Stimulated activated CD8-positive, alpha-beta memory T cell treated with anti-CD3 and anti-CD28 coated beads, Interleukin-15, amount 100 ng/mL, for 48 hours (primary cell): ENCODE measurements around the gene MTMR10.

ENCODE experiments used
- DNase-seq, 2 donors: peaks; one replicate each; pipeline ENCODE4 v3.0.0-alpha.2; 2020; ENCODE audit warnings: low read depth in 2 of 2

MTMR10 gene

DNA sequence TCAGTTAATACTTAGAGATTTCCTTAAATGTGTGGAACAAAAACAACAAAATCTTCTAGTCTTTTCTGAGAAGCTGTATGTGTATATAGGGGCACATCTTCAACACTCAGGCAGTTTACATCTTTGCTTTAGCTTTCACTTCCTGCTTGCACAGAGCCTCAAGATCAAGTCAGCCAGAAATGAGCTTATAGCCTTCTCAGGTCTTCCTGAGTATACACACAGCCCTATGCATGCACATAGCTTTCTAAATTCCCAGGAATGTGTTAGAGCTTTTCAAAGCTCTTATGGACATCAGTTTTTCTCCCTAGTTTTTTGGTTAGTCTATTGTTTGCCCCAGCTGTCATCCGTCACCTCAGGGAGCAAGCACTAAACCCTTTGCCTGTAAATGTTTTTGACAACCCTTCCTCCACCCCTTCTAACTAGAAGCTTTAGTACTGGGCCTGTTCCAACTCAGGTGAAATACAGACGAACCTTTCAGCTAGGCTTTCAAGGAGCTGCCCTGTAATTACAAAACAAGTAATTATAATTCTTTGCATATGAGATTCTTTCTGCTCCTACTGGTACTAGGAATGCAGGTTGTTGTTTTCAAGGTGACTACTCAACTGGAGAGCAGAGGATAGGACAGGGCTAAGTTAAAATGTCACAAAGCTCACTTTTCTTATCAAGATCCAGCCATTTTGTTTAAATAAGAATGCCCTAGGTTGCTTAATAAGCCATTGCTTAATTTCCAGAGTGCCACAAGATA is 22.6 kb upstream of the MTMR10 start:
- no peak for DNase-seq

DNA sequence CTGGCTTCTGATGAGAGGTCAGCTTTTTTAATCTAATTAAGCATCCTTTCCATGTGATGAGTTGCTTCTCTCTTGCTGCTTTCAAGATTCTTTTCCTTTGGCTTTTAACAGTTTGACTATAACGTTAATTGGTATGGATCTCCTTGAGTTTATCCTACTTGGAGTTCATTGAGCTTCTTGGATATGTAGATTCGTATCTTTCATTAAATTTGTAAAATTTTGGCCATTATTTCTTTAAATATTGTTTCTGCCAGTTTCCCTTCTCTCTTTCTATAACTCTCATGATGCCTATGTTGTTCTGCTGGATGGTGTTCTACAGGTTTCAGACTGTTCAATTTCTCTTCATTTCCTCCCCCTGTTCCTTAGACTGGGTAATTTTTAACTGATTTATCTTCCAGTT is 21.0 kb upstream of the MTMR10 start:
- no peak for DNase-seq

DNA sequence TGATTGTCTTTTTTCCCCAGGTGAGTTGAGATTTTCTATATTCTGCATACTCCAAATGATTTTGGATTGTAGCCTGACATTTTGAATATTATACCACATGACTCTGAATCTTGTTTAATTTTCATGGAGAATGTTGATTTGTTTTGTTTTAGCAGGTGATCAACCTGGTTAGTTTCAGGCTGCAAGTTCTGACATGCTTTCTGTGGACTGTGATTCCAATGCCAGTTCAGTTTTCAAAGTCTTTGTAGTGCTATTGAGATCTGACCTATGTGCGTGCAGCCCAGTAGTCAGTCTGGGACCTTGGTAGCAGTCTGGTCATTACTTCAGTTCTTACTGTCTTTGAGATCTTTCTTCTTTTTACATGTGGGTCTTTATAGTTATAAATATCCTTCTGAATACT is 18.6 kb upstream of the MTMR10 start:
- DNase-seq: no peak

DNA sequence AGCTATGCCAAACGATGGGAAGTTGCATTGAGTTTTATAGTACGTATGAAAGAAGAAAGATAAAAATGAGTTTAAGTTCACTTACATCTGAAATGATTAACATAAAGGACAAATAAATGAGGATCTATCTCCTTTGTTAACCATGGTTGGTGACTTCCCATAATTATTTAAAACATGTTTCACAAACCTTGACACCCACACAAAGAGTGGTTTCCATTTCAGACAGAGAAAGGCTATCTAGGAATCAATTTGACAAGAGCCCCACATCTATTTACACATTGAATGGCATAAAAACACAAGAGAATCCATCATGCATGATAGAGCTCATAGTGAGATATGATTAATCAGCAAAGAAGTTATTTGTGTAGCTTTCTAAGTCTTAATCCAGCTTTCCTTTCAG is 14.2 kb upstream of the MTMR10 start:
- no peak for DNase-seq

DNA sequence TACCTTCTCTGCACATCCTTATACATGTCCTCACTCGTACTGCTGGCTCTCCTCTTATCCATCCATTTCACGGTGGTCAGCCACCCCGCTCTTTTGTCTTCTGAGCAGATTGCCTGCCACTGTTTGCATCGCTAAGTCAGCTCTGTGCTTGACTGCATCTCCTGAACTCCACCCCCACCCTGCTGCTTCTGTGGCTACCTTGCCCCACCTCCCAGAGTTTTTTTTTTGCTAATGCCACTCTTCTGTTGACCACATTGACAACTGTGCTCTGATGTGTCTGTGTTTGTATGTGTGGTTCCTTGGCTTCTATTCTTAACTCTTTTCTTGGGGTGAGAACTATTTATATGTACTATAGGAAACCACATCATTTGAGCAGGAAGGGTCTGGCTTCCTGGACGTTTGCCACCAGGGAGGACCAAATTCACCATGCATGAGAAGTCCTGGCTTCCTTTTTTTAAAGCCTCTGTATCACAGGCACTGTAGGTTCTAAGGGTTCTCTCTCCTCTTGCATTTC is 12.8 kb upstream of the MTMR10 start:
- DNase-seq: no peak

DNA sequence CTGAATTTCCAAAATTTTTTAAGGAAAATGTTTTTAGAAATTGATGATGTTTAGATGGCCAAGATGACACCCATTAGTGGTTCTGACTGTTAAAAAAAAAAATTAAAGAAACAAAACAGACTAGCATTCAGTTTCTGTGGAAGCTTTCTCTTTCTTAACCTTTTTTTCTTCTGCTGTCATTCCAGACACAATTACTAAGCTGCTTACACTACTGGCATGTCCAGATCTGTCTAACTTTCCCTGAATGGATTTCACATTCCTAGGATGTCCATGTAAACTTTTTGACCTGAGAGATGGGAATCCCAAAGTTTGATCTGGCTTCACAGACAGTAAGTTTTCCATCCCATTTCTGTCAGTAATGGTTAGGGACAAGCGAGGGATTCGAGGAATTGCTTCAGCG is 10.3 kb upstream of the MTMR10 start:
- no peak for DNase-seq

DNA sequence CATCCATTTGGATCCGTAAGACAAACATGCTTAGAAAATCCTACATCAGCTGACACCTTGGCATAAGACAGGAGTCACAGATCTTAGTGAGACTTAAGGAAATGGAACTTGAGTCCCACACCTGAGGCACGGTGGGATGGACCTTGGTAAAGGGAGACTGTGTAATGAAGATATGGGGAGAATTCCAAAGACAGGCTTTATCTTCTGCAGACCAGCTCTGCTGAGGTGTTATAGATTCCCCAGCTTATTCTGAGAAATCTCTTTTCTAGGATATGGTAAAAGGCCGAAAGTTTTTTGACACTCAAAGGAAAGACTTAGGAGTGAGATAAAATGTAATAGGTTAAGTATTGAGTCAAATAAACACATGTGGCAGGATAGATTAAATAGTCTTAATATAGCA is 8.3 kb upstream of the MTMR10 start:
- DNase-seq: no peak

DNA sequence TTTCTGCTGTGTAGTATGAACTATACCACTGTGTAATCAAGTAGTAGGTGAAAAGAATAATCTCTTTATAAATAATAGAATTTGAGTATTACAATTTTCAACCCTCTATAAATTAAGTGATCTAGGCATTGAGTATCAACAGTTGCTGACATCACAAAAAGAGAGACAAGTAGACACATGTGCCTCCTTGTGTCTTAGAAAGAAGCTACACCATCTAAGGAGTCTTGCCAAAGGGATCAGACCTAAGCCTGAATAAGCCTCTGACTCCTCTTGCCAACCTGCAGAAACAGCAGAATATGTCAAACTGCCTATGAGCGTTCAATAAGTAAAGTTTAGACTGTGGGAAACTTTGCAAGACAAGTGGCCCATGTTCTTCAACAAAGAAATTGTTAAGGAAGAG is 5.8 kb upstream of the MTMR10 start:
- no peak for DNase-seq

DNA sequence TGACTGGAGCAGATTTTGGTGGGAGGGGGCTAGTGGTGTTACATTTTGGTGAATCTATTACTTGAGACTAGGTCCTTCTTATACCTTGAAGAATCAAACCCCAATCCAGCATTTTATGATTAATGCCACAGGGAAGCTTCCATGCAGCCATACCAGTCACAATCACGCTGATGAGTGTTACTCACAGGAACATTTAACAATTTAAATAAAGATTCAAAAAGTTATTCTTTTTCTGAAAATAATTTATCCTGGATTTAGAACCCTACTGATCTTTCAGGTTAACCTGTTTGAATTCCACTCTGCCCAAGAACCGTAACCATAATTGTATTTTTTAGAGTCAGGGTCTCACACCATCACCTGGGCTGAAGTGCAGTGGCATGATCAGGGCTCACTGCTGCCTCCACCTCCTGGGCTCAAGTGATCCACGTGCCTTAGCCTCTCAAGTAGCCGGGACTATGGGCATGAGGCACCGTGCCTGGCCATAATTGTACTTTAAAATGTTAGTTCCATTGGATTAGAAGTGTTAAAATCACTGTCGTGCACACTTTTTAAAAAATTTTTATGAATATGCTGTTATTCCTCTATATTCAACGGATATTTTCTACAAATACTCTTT is 929 bp upstream of the MTMR10 start:
- no peak for DNase-seq

DNA sequence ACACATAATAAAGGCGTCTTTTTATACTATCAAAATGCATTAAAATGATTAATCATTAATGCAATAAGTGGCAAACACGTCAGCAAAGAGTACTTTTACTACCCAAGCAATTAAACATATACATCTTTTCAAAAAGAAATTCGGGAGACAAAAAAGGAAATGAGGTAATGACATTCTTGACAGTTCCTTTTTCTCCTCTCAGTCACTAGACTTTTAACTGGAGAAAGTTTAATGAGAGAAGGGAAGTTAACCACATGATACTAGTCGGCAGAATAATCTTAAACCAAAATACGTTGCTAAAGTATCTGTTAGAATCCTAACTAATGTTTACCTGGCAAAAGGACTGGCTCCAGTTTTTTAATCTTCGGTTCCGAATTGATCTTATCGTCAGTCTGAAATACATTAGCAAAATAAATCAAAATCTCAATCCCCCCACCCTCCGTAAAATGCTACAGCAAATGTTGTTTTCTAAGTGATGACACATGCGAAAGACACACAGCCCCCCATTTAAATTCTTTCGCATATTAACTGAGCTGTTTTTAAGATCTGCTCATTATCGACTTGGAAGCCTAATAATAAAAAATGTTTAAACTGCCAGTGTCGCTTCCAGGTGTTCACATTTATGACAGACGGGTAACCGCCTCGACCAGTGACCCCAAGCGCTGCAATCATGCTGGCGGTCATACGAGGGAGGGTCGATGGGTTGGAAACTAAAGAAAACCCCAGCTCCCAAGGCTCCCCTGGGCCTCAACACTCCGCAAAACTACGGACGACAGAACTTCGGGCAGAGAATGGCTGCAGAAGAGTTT is 778 bp downstream of the MTMR10 start:
- no peak for DNase-seq

DNA sequence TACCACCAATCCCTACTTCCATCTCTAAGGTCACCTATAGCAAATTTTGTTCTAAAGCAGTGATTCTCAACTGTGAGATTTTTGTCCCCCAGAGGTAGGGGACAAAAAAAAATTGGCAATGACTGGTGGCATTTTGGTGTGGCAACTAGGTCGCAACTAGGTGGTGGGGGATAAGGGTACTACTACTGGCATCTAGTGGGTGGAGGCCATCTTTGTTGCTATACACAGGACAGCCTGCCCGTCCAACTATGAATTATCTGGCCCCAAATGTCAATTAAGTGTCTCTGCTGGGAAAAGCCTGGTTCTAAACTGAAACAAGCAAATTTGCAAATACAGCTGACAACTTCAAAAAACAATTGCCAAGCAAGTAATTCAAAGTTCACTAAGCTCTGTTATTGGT is 1.4 kb downstream of the MTMR10 start:
- no peak for DNase-seq

DNA sequence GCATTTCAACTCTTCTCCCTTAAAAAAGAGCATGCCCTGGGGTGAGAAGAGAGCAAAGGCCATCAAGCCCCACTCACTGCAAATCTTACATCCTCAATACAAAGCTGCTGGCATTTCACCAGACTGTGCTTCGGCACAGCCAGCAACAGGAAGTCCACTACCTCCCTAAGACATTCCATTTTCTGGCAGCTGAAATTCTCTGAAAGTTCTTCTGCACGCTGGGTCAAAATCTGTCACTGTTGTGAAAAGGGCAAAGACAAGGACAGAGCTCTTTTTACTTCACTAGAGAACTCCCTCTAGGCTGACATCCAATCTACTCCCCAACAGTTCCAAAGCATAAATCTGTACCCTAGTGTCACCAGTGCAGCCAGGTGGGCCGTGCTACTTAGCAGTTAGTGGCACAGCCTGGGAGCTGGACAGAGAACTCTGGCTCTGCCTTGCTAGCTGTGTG is 6.3 kb downstream of the MTMR10 start:
- no peak for DNase-seq

DNA sequence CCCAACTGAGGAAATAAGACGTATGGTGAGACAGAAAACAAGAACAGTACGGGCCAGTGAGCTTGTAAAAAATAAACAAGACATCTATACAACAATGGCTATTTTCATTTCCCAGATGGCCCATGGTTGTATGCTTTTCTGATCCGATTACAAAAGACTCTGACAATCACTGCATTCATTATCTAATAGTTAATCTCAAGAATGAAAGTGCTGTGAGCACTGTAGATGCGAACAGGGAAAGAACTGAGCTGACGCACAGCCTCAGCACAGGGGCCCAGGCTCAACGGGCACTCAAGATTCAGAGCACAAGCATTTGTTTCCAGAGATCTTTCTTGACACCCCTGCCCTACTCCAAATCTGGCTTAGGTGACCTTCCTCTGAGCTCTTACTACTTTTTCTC is 6.9 kb downstream of the MTMR10 start:
- no peak for DNase-seq

DNA sequence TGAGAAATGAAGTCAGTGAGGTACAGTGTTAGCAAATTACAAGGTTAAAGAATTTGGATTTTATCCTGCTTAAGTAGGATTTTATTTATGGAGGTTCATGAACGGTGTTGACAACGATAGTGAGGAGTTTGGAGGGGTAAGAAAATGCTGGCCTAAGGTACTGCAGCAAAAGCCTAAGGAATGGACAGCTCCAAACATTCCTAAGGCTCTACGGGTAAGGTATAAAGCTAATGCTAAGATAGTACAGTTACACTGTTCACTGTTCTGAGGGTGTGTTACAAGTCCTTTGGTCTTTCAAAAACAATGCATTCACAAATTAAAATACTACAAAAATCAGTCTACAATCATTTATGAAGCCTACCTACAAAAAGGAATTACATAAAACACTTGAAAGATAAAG is 7.3 kb downstream of the MTMR10 start:
- no peak for DNase-seq

DNA sequence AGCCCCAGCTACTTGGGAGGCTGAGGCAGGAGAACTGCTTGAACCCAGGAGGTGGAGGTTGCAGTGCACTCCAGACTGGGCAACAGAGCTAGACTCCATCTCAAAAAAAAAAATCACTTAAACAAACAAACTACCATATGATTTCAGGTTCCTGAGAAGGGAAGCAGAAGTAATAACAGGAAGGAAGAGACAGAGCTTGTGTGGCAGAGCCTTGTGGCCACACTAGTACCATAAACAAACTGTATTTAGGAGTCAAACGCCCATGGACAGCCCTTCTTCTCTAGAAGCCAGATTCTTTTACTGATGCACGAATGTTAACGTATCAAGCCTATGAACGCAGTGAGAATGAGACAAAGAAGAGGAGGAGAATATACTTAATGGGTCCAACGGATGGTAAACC is 12.0 kb downstream of the MTMR10 start:
- DNase-seq: no peak

DNA sequence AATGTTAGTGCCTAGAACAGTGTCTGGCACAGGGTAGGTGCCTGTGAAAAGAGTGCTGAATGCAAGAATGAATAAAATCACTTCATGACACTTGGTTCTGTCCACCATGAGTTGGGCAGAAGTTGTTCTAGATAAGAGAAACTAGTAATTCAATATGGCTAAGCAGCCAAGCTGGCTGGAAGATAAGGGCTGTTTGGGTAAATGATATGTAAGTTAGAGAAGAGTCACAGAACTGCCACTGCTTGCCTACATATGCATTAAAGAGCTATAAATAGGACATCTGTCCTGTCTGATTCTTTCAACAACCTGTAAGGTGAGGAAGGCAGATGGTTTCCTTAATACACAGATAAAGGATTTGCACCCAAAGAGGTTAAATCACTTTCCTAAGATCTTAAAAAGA is 13.1 kb downstream of the MTMR10 start:
- DNase-seq: no peak

DNA sequence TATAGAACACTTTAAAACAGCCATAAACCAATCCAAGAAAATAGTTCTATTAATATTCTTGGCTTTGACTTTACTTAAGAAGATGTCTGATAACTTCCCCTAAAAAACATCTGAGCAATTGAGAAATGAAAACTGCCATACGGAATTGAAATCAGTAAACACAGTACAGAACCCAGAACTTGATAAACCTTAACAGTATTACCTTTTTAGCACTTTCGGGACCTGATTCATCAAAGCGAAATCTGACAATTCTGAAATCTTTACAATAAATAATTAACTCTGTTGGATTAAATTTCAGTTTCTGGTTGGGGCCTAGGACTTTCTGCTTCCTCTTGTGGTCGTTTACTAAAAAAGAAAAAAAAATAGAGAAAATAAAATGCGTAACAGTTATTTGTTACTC is 17.3 kb downstream of the MTMR10 start:
- DNase-seq: no peak

DNA sequence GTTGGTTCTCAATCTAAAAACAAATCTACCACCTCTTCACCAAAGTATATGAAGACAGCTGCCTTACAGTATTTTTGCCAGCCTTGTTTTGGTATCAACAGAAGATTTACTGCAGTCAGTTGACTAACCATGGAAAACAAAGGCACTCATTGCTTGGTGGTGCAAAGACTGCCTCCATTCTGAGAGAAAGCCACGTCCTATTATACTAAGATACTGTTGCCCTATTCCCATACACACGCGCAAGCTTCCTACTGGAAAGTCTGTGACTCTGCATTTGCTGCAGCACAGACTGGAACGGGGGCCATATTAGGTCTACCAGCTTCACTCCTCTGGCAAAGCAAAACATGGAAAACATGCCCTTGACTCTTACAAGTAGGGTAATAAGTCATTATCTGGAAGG is 18.0 kb downstream of the MTMR10 start:
- no peak for DNase-seq

DNA sequence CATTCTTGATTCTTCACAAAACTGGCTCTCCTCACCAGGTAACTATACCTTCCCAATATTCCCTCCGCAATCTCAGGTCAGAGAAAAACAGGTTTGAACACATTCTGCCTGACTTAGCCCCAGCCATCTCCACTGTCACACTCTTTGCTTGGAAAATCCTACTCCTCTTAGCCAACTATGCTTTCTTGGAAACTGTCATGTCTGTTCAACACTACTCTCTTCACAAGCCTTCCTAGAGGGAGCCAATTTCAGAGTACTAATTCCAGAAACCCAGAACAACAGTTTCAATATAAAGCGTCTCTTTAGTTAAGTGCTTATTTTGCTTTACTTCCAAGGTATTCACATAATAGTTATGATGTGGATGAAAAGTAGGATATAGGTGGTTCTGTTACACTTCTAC is 21.7 kb downstream of the MTMR10 start:
- DNase-seq: no peak

DNA sequence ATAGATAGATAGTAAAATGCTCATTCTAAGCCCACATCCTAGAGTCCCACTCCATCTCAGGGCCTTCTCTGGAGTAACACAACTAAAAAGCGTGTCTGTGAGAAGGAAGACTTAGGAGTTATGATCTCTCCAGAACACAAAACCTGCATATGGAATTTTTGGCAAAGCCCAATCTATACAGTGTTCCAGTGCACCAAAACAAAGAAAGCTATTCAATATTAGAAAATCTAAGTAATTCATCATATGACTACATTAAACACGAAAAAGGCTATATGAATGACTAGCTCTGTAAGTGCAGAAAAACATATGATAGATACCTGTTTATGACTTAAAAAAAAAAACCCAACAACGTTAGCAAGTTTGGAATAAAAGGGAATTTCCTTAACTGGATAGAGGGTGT is 27.7 kb downstream of the MTMR10 start:
- no peak for DNase-seq

DNA sequence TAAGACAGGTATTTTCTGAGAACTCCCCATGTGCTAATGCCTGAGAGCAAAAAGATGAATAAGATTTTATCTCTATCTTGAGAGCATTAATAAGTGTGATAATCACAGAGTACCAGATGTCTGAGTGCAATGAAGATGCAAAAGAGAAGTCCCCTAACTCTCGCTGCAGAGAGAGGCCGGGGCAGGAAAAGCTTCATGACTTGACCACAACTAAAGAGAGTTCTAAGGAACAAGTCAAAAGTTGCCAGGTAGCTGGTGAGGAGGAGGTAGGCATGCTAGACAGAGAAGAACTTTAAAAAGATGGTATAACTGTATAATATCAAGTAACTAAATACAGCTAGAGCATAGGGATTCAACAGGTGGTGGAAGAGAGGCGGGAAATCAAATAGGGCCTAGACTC is 28.8 kb downstream of the MTMR10 start:
- DNase-seq: no peak

DNA sequence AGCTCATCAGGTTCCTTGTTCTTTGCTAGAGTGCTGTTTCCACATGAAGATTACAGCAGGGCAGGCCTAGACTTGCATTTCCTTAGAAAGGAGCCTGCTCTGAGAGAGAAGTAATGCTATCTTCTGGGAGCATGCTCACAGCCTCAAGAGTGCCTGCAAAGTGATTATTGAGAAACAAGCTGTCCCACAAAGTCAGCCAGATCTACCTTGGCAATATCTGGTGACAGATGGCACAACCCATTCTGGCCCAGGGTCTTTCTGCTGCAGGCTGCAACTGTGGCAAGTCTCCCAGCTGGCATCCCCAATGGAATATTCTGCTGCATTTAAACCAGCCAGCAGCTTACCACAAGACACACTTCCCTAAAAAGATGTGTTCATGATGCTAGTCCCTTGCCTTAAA is 29.3 kb downstream of the MTMR10 start:
- DNase-seq: no peak

DNA sequence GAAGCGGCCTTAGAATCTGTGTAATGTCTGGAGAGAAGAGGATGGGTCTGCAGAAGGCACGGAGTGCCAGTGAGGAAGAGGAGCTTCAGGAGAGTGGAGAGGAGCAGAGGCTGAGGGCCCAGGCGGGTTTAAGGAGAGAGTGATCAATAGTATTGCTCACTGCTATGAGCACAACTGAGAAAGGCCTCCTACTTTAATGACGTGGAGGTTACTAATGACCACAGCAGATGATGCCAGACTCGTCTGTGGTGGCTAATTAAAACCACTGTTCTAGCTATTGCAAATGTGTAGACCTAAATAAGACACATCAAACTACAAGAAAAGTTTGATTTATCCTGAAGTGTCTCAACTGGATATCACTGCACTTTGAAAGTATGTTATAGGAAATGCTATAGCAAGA is 33.2 kb downstream of the MTMR10 start:
- no peak for DNase-seq
